Measurements from ENCODE around the gene FBP2. TPM values are rescaled to one million over a fixed set of nuclear protein-coding genes. Genes with fewer than 3 reads are reported as not detected.

FBP2 gene
- total RNA-seq, 1 donor from 2014 or later = not detected

DNA sequence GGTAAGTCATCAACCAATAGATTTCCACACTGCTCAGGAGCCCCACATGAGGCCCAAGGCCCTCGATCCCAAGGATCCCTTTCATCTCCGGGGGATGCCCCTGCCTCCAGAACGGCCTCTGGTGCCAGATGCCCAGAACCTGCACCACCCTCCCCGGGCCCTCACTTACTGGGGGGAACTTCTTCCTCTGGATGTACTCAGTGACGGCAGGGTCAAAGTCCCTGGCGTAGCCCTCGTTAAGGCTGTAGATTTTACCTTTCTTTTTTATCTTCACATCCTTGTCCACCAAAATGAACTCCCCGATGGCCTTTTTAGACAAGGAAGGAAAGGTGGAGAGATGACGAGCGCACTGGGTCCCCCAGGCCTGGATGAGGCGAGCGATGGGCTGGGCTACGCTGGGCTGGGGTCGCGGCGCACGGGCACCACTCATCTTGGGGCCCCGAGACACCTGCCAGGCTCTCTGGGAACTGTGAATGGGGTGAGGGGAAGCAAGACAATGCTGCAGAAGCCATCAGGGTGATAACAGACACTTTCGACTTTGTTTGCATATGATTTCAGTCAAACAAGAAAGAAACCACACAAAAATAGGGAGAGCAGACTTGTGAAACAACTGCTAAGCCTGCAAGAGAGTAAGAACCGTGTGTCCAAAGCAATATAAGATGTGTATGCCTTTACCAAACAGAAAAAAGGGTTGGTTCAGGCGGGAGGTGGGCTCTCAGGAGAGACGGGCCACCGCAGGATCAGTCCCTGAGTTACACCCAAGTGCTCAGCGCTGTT lies 13.2 kb upstream of the FBP2 start:
- no peak for DNase-seq (ENCODE audit: low spot score)

DNA sequence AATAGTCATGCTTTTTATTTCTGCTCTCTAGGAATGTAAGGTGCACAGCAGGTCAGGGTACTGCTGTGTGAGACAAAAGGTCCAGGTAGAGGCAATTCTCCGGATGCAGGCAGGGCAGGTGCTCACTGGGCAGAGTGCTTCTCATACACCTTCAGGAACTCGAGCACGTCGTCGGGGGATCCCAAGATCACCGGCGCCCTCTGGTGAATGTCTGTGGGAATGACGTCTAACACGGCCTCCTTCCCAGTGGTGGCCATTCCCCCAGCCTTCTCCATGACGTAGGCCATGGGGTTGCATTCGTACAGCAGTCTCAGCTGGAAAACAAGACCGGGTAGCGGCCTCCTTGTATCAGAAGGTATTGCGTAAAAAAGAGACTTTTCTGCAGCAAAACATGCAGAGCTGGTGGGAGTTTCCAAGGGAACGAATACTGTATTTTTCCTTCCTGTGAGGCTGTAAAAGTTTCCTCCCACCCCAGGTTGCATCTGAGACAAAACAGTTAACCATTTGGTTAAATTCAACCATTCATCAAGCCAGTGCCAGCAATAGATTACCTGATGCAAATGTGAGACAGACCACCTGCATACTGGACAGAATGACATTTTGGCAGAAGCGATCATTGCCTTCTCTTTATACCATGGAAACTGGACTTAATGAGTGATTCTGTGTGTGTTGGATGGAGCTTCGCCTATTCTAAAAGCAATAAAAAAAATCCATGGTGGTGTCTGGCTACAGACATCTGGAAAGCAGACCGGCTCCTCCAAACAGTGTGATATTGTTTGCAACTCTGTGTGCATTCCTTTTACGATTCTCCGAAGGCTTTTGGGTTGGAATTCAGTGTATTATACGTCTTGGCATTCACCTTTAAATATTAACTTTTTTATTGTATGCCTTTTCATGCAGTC lies 9.9 kb upstream of the FBP2 start:
- no peak for DNase-seq (ENCODE audit: low spot score)

DNA sequence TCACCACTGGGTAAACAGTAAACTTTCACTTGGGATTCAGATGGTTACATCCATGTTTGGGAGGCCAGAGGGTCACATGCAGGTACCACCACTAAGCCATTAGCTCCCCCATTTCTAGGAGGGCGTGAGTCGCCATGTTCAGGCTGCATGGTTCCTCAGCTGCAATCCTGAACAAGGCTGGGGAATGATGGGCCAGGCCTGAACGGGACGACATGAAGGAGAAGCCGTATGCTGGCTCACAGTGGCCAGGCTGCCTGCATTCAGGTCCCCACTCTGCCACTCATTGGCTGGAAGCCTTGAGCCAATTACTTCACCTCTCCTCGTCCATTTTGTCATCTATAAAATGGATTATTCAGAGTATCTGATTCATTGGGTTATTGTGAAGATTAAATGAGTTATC lies 9.0 kb upstream of the FBP2 start:
- no peak for DNase-seq (ENCODE audit: low spot score)

DNA sequence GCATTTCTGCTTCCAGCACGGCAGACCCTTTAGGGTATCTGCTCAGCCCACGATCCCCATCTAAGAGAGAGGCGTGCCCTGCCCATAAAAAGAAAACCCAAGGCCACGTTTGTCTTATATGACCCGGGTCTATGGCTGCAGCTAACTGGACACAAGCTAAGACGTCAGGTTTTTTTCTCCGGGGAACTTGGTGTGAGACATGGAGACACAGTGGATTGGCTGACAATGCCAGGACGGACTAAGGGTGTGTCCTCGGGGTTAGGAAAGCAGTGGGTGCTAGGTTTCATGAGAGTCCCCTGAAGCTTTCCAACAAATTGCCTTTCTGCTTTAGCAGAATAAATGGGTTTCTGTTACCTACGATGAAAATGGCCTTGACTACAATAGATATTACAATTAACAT lies 7.1 kb upstream of the FBP2 start:
- DNase-seq (ENCODE audit: low spot score) = no peak

DNA sequence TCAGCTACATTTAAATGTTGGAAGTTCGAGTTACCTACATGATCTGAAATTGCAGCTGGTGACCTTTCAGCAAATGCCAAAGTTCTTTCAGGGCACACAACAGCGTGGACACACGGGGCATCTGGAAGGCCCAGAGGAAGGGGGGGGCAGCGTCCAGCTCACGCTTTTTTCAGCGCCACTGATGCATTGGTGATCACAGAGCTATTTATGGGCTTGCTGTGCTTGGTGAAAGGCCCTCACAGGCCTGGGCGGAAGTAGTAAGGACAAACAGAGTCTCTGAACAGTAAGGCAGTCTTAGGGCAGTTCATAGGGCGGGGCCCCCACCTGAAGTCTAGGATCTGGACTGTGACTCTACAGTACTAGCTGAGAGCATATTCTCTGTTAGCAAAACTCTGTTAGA lies 6.6 kb upstream of the FBP2 start:
- DNase-seq (ENCODE audit: low spot score) = peak; percentile 74

DNA sequence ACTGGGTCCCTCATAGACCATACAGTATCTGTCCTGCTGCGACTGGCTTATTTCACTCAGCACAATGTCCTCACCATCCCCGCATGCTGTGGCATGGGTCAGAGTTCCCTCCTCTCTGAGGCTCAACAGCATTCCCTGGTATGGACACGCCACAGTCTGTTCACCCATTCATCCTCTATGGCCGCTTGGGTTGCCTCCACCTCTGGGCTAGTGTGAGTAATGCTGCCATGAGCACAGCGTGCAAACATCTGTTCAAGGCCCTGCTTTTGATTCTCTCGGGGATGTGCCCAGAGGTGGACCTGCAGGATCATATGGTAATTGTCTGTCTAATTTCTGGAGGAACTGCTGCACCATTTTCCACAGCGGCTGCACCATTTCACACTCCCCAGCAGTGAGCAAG lies 5.5 kb upstream of the FBP2 start:
- DNase-seq (ENCODE audit: low spot score) = peak; percentile 35

DNA sequence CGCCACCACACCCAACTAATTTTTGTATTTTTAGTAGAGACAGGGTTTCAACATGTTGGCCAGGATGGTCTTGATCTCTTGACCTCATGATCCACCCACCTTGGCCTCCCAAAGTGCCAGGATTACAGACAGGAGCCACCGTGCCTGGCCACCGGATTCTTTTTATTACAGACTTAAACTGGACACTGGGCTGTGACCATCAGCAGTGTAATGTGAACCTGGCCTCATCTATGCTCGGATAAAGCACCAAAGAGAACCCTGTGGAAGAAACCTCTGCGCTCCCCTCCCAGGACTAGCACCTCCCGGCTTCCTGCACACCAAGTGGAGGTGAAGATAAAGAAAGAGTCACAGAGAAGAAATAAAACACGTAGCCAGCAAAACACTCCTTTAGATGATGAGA lies 941 bp downstream of the FBP2 start:
- DNase-seq (ENCODE audit: low spot score) = peak; percentile 57

DNA sequence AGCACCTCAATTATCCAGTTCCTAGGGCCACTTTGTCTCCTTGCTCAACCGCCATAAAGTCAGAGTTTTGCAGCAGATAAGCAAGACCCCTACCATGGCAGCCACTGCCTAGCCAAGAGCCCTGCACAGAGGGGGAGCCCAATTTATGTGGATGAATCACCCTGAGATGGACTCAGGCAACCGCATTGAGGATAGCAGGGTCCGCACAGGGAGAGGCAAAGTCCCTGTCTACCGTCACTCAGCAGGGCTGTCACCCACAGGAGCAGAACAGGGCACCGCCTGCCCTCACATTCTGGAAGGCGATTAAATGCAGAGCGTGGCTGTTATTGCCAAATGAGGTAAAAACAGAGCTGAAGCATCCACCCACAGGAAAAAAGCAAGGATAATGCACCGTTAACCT lies 1.7 kb downstream of the FBP2 start:
- peak; percentile 39 for DNase-seq (ENCODE audit: low spot score)

DNA sequence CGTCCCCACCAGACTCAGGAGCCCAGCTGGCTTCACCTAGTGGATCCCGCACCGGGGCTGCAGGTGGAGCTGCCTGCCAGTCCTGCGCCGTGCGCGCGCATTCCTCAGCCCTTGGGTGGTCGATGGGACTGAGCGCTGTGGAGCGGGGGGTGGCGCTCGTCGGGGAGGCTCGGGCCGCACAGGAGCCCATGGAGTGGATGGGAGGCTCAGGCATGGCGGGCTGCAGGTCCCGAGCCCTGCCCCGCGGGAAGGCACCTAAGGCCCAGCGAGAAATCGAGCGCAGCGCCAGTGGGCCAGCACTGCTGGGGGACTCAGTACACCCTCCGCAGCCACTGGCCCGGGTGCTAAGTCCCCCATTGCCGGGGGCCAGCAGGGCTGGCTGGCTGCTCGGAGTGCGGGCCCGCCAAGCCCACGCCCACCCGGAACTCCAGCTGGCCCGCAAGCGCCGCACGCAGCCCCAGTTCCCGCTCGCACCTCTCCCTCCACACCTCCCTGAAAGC lies 2.5 kb downstream of the FBP2 start:
- peak; percentile 82 for DNase-seq (ENCODE audit: low spot score)

DNA sequence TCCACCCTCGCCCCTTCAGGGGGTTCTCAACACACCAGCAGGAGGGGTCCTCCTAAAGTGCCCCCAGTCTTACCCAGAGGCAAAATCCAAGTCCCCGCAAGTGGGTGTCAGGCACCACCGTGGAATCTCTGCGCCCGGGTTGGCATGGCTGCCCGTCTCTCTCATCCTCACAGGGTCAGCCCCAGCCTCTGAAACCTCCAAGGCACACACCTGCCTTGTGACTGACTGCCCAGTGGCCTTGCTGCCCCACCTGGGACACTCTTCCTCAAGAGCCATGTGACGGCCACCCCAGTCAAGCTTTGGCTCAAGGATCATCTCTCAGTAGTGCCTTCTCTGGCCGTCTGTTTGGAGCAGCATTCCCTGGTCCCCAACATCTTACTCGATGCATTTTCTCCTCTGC lies 4.9 kb downstream of the FBP2 start:
- no peak for DNase-seq (ENCODE audit: low spot score)

DNA sequence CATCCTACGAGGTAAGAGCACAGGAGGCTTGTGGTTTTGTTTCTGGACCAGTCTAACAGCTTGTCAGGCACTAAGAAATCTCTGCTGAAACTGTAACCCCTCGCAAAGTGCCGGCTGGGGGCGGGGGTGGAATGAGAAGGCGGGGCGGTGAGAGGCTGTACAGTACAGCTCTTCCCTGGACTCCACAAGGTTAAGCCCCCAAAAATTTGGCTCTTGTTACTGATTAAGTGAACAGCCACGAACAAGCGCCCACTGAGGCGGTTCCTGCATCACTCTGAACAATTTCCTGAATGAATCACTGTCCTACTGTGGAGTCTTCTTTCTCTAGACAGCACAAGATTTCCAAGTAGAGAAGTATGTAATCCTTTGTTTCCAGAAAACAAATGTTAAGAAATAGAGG lies 6.8 kb downstream of the FBP2 start:
- DNase-seq (ENCODE audit: low spot score) = no peak

DNA sequence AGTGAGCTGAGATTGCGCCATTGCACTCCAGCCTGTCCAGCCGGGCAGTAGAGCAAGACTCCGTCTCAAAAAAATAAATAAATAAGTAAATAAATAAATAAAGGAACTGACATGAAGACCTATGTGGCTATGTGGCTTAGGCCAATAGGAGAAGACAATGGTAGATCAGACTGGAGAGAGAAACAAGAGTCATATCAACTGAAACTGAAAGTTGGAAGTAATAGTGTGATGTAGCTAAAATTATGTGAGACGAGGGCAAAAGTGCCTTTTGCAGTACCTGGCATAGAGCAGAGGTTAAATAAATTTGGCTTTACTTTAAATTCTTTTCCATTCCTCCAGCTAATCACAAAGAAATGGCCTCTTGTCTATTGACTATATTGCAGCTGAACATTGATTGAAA lies 7.3 kb downstream of the FBP2 start:
- DNase-seq (ENCODE audit: low spot score) = no peak

DNA sequence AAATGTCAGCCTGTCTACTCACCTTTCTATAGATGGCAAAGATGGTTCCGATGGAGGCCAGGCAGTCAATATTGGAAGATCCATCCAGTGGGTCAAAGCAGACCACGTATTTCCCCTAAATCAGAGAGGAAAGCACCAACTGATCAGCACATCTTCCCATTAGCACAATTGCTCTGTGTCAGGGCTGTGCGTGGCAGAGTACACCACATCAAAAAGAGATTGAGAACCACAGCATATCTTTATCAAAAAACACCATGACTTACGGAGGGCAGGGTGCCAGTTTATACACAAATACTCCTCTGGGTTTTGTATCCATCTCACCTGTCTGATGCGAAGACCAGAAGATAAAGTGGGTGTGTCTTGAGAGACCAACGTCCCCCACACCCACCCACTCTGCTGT lies 9.1 kb downstream of the FBP2 start:
- no peak for DNase-seq (ENCODE audit: low spot score)

DNA sequence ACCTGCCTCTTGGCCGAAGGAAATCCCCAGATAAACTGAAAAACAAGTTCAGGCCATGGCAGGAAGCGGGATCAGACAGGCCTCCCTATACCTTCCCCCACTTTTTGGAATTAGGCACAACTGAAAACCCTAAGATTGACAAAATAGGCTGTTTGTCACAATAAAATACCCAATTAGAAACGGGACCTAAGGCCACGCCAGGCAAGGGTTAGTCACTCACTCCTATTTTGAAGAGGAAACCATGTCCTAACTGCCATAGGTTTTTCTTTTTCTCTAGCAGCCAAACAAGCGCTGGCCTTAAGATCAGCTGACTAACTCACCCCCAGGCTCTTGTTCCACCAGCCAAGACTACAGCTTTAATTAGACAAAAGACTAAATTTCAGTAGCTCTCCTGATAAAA lies 11.9 kb downstream of the FBP2 start:
- DNase-seq (ENCODE audit: low spot score) = no peak

DNA sequence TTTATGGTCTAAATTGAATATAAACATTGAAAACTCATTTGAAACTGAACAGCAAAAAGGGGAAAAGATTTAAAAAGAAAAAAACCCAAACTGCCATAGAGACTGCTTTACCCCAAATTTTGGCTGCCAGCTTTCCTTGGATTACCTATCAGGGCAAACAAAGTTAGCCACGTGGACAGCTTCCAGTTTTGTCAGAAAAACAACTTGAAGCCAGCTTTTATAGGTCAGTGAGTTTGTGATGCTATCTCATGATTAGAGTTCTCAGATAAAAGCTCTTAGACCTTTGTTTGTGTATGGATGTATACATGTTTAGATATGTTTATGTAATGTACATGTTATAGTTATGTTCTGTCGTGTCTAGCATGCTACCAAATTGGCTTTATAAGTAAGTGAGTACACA lies 16.1 kb downstream of the FBP2 start:
- no peak for DNase-seq (ENCODE audit: low spot score)

DNA sequence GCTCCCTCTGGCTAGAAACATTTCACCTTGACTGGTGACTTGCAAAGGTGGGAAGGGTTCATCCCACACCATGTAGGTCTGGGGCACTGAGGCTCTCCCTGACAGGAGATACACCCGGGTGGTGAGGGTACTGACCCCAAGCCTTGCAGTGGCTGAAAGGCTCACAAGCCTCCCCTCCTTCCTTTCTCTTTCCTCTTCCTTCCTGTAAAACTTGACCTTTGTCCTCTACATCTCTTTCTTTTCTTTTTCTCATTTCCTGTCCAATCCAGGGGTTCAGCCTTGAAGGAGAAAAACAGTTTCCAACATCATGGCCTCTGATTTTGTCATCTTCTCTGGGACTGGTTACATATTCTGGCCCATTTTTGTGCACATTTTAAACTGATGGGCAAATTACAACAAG lies 16.6 kb downstream of the FBP2 start:
- no peak for DNase-seq (ENCODE audit: low spot score)

DNA sequence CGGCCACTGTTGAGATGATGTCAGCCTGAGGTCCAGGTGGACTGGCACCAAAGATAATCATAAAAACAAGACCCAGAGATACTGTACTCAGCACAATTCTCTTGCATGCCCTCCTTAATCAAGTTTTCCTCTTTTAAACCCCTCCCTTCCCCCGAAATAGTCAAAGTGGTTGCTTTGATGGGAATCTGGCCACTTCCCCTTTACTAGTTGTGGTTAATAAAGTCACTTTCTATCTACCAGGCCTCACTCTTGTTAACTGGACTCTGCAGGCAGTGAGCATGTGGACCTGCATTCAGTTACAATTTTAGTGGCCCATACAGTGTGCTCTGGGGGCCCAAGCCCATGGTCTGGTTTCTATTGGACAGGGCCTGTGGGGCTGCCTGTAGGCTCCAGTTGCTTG lies 17.5 kb downstream of the FBP2 start:
- no peak for DNase-seq (ENCODE audit: low spot score)

DNA sequence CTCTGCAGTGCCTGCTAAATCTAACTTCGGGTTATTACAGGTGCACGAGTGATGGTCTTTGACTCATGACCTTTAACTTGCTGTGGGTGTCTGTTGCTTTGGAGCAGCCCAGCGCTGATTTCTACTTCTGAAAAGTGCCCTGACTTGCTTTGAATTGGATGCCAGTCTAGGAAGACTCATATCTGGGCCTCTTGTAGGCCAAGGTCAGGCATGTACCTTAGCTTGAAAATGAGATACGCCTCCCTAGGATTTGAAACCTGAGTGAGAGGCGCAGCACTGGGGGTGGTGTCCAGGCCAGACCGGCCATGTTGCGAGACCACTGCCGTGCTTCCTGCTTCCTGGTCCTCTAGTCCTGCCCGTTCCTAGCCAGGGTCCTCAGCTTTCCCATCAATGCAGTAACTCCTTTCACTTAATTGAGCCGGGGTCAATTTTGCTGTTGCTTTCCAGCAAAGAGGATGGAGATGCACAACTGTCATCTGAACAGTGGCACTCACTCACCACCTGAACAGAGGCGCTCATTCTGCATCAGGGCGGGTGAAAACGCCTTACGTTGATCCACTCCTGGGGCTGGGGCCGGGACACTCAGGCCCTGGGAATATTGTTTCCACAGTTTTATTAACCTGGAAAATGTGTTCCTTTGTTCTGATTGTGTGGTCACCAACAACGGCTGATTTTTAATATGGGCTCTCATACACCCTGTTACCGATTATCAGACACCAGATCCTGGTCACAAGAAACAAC lies 24.5 kb downstream of the FBP2 start:
- no peak for DNase-seq (ENCODE audit: low spot score)

DNA sequence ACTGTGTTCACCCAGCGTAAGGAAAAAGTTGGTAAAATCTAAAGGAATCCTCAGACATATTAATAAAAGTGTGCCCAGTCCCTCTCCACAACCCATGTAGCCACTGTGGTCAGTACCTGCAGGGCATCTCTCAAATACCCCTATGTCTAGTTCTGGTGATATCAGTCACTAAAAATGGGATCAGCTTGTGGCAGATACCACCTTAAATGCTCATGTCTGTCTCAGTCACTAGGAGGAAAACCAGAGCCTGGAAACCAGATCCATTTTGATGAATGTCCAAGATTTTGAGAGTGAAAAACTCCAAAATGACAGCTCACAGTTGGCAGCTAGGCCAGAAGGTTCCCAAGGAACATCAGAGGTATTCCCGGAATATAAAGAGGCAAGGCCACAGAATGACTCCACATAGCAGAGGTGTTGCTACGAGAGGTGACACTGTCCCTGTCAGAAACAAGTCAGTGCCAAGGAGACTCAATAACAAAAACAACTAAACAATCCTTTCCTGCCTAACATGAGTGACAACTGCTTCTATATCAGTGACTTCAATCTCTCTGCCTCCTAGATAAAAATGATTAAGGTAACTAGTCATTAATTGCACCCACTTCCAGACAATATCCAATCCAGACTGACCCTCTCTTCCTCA lies 25.3 kb downstream of the FBP2 start:
- DNase-seq (ENCODE audit: low spot score) = no peak

DNA sequence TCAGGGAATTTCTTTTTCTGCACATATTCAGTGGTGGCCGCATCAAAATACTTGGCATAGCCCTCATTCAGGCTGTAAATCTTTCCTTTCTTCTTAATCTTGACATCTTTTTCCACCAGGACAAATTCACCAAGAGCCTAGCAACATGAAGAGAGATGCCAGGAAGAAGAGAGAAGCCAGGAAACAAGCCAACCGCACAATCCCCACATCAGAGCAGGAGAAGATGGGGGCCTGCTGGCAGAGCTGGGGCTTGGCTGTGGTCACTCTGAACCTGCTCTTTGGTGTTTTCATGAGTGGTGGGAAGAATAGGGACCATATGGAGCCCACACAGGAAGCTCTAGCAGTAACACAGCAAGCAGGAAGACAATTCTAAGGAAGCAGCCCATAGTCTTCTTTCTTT lies 26.4 kb downstream of the FBP2 start:
- DNase-seq (ENCODE audit: low spot score) = no peak

DNA sequence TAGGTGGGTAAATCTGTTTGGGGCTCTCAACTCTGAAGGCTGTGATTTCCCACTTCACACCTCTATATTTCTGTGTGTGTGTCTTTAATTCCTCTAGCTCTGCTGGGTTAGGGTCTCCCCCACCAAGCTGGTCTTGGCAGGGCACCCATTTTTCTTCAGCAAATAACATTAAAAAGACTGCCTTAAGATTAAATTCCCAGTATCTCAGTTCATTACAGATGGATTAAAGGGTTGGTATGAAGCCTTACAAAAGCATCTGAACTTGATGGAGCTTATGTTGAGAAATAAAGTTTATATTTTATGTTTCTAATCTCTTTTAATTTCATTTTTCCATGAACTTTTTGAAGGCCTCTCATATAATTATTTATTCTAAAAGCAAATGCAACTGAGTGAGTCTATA lies 27.1 kb downstream of the FBP2 start:
- DNase-seq (ENCODE audit: low spot score) = no peak

All from mesenteric fat pad (tissue), 1 donor.